ENCODE measurements around the gene PSIP1.
"Not testable (repeated sequence)": the region's sequence is repeated elsewhere in the genome, so short reads cannot be mapped to it uniquely, and the experiment has no call there.

Gene PSIP1

DNA sequence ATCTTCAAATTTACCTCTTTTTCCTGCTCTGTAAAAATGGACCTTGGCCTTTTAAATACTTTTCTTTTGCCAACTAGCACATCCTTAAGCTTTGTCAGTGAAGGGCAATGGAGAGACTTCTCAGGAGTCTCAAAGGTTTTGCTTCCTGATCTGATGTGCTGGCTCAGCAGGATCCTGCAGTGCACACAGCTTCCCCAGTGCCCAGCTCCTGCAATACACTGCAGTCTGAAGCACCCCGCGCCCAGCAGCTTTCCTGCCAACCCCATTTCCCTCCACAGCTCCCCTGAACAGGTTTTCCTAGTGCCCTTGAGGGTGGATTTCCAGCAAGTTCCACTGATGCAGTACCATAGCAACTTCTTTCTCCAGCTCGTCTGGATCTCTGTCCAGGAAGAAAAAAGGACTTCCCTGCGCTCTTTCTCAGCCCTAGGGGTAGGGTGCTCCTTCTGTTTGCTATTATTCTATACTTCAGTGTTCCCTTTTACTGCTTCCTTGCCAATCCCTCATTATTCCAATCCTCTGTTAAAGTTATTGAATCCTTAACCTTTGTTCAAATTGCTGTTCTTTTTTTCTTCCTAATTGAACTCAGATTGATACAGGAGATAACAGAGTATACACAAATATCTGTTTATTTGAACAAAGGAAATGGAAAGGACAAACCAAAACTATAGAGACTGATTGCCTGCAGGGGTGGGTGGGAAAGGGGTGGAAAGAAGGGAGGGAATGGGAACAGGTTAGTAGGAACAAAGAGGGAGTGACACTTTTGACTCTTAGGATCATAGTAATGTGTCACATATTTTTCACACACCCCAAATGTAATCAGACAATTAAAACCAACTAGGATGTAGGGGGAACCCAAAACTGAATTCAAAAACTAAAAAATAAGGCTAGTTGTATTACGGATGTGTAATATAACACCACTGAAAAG is 79.6 kb downstream of the PSIP1 start:
- no peak overlapping the region for H3K27ac ChIP-seq
- no peak for TF ChIP-seq CTCF (conservative IDR thresholded peaks at IDR 0.05; ENCODE audit: low read depth)
- CTCF ChIA-PET: interaction anchor here (0.6 kb wide), 1 partner anchor 1075 kb away, joined by 3 read pairs; no protein-coding TSS in a partner anchor
- no peak for DNase-seq (ENCODE audit: low spot score)
- POLR2A ChIA-PET (ENCODE audit: low non-redundant PET): no interaction called here

DNA sequence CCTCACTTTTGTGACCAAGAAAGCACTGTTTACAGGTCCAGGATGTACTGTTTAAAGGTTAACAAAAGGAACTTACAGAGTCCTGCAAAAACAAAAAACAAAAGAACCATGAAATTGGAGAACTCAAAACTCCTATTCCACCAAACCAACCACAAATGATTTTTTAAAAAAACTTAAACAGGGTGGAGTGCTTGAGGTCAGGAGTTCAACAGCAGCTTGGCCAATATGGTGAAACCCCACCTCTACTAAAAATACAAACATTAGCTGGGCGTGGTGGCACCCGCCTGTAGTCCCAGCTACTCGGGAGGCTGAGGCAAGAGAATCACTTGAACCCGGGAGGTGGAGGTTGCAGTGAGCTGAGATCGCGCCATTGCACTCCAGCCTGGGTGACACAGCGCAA is 83.1 kb downstream of the PSIP1 start:
- POLR2A ChIA-PET (ENCODE audit: low non-redundant PET); H3K27ac ChIP-seq; DNase-seq (ENCODE audit: low spot score): not testable (repeated sequence)
- CTCF ChIA-PET: interaction anchor here (0.6 kb wide), 1 partner anchor 1025 kb away, joined by 3 read pairs; no protein-coding TSS in a partner anchor

DNA sequence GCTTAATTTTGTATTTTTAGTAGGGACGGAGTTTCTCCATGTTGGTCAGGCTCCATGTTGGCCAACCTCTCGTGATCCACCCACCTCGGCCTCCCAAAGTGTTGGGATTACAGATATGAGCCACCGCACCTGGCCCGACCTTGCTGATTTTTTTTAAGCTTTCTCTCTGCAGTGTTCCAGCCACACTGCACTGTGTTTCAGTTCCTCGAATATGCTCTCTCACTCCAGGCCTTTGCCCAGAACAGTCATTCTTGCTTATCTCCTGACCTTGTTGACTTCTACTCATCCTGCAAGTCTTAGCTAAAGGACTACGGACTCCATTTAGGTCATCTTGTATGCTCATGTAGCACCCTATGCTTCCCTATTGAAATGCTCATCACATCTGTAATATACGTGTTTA is 84.8 kb downstream of the PSIP1 start:
- no peak for TF ChIP-seq CTCF (conservative IDR thresholded peaks at IDR 0.05; ENCODE audit: low read depth)
- ChIA-PET CTCF (no interaction called here), POLR2A (ENCODE audit: low non-redundant PET) (no interaction called here)
- DNase-seq (ENCODE audit: low spot score): no peak
- H3K27ac ChIP-seq: no peak overlapping the region

GRCh38 chr9:15423231-15423985 is 87.4 kb downstream of the PSIP1 start:
- DNase-seq (ENCODE audit: low spot score): peak; percentile 17
- ChIA-PET POLR2A (ENCODE audit: low non-redundant PET) (no interaction called here), CTCF (interaction anchor here (0.6 to 1.0 kb wide), 2 partner anchors 112 to 215 kb away, joined by 3 read pairs; no protein-coding TSS in a partner anchor)
- peak overlapping the region; percentile 79 for H3K27ac ChIP-seq
- no peak for TF ChIP-seq CTCF (conservative IDR thresholded peaks at IDR 0.05; ENCODE audit: low read depth)

- ChIA-PET CTCF (interaction anchor here (0.6 to 1.0 kb wide), 2 partner anchors 111 to 214 kb away, joined by 3 read pairs; no protein-coding TSS in a partner anchor), POLR2A (ENCODE audit: low non-redundant PET) (no interaction called here)
- TF ChIP-seq CTCF (conservative IDR thresholded peaks at IDR 0.05; ENCODE audit: low read depth): no peak
- peak within 1 kb of the TSS; percentile 79 for H3K27ac ChIP-seq
- DNase-seq (ENCODE audit: low spot score): peak; percentile 93
These were observed 88.2 kb downstream of the PSIP1 start, which contains the start of gene SNAPC3 for GRCh38 chr9:15422372-15423230. Gene SNAPC3, plus strand, starts transcription at chr9:15422876. Its CDS starts 4 bp downstream, at chr9:15422880.

- no peak for TF ChIP-seq CTCF (conservative IDR thresholded peaks at IDR 0.05; ENCODE audit: low read depth)
- ChIA-PET CTCF (no interaction called here), POLR2A (ENCODE audit: low non-redundant PET) (no interaction called here)
- peak overlapping the region; percentile 79 for H3K27ac ChIP-seq
- no peak for DNase-seq (ENCODE audit: low spot score)
These were observed 88.8 kb downstream of the PSIP1 start for GRCh38 chr9:15421990-15422371.

Measured in RWPE1 (cell line).